Small intestine (tissue), 7 donors: ENCODE data around the gene FJX1. TPM values are rescaled to one million over a fixed set of nuclear protein-coding genes. Genes with fewer than 3 reads are reported as not detected.
"Not testable (repeated sequence)": the region's sequence is repeated elsewhere in the genome, so short reads cannot be mapped to it uniquely, and the experiment has no call there.

Source experiments
- DNase-seq, 2 donors: peaks; one replicate each; pipeline versions ENCODE4 v3.0.0 to v3.0.0-alpha.2; 2013
- FAIRE-seq: peaks from 2 replicates; lab custom pipeline; 2012; peaks lifted over from hg19 to GRCh38; lab: Jason Lieb, UNC
- H3K27ac ChIP-seq, 3 donors: one replicate each; pipeline ENCODE4 v1.5.1; 2013; ENCODE audit warnings: low read length in 2 of 3, mild to moderate bottlenecking in 2 of 3, control low read depth in 1 of 3, inconsistent platforms in 1 of 3, low read depth in 1 of 3, moderate library complexity in 1 of 3
- H3K27me3 ChIP-seq, 3 donors: one replicate each; pipeline ENCODE4 v1.6.1; 2013; ENCODE audit warnings: low read length in 3 of 3, inconsistent platforms in 1 of 3; ENCODE audit not compliant: control insufficient read depth in 3 of 3, insufficient read depth in 3 of 3
- H3K36me3 ChIP-seq, 3 donors: one replicate each; pipeline ENCODE4 v1.6.1; 2013; ENCODE audit warnings: low read length in 3 of 3, inconsistent platforms in 1 of 3, low read depth in 1 of 3, mild to moderate bottlenecking in 1 of 3, moderate library complexity in 1 of 3; ENCODE audit not compliant: control insufficient read depth in 3 of 3, insufficient read depth in 2 of 3
- H3K4me1 ChIP-seq, 3 donors: one replicate each; pipeline ENCODE4 v1.6.1; 2013; ENCODE audit warnings: low read length in 2 of 3, inconsistent platforms in 1 of 3, low read depth in 1 of 3, mild to moderate bottlenecking in 1 of 3, moderate library complexity in 1 of 3; ENCODE audit not compliant: control insufficient read depth in 3 of 3, insufficient read depth in 2 of 3
- H3K4me3 ChIP-seq, 3 donors: one replicate each; pipeline ENCODE4 v1.5.1; 2013; ENCODE audit warnings: low read length in 3 of 3, control low read depth in 1 of 3, inconsistent platforms in 1 of 3, low read depth in 1 of 3, mild to moderate bottlenecking in 1 of 3, moderate library complexity in 1 of 3
- H3K9me3 ChIP-seq, 2 donors: one replicate each; pipeline ENCODE4 v1.6.1; 2013; ENCODE audit warnings: low read depth in 1 of 2, low read length in 1 of 2; ENCODE audit not compliant: control insufficient read depth in 2 of 2, insufficient read depth in 1 of 2
- WGBS, 3 donors: extraction: QIAGEN DNeasy Blood & Tissue Kit; methylation state at CpG; one replicate each; pipeline ENCODE4 v1.1.7; 2013; 5-methylcytosine and 5-hydroxymethylcytosine counted together
- polyA plus RNA-seq, 4 donors: library from polyadenylated mRNA; stranded (reverse) in 3 of 4; unstranded in 1 of 4; fragments of 200-250 nt in 3 of 4; fragments of 120-200 nt in 1 of 4; gene quantifications; one replicate each; pipeline versions ENCODE4 v1.2.1 to v1.2.3, GENCODE V29; 2013
- donor health status: healthy with polysubstance abuse.
- donor health status: control.
- donor health status: control.
- donor health status: Bipolar disorder and iron deficiency.
- donor health status: healthy.

FJX1 gene
- polyA plus RNA-seq, 4 donors: 0.79 to 1.3 TPM; not detected in 2

- whole genome bisulfite sequencing, 3 donors: 85 to 87% (median 87%) methylated on average over 3 of the region's 3 CpGs
- Histone ChIP-seq H3K36me3 (no peaks in the 10 kb centered on the region), H3K4me1 (no peaks in the 10 kb centered on the region), H3K27me3 (peaks cover 0 to 15% (median 2%) of the 10 kb centered on the region in 3 donors), H3K4me3 (no peak overlapping the region), H3K27ac (no peak overlapping the region), H3K9me3 (no peaks in the 10 kb centered on the region)
- no peak for FAIRE-seq
- DNase-seq: no peak
Measured at GRCh38 chr11:35641964-35642363, 23.7 kb downstream of the FJX1 start.

- Histone ChIP-seq H3K36me3 (no peaks in the 10 kb centered on the region), H3K4me1 (no peaks in the 10 kb centered on the region), H3K4me3 (no peak overlapping the region), H3K9me3 (no peaks in the 10 kb centered on the region), H3K27me3 (peaks cover 0 to 7% (median 2%) of the 10 kb centered on the region in 3 donors), H3K27ac (no peak overlapping the region)
- 62 to 67% (median 66%) methylated on average over 8 of the region's 8 CpGs for WGBS, 3 donors
- DNase-seq (no peak), FAIRE-seq (no peak)
Measured at GRCh38 chr11:35647421-35648093, 29.3 kb downstream of the FJX1 start.

GRCh38 chr11:35650006-35650405 is 31.7 kb downstream of the FJX1 start:
- peaks cover 0 to 13% (median 0%) of the 10 kb centered on the region in 3 donors for H3K27me3 ChIP-seq
- no peak overlapping the region for H3K4me3 ChIP-seq
- WGBS, 3 donors: 62 to 68% (median 63%) methylated on average over 1 of the region's 1 CpG
- H3K27ac ChIP-seq: no peak overlapping the region
- H3K9me3 ChIP-seq: no peaks in the 10 kb centered on the region
- H3K36me3 ChIP-seq: no peaks in the 10 kb centered on the region
- FAIRE-seq (no peak), DNase-seq (no peak)
- no peaks in the 10 kb centered on the region for H3K4me1 ChIP-seq

- Histone ChIP-seq H3K27me3 (peaks cover 0 to 13% (median 0%) of the 10 kb centered on the region in 3 donors), H3K9me3 (no peaks in the 10 kb centered on the region), H3K4me1 (no peaks in the 10 kb centered on the region), H3K4me3 (no peak overlapping the region), H3K36me3 (no peaks in the 10 kb centered on the region), H3K27ac (no peak overlapping the region)
- 77 to 79% (median 78%) methylated on average over 4 of the region's 4 CpGs for WGBS, 3 donors
- FAIRE-seq (no peak), DNase-seq (no peak)
Measured at GRCh38 chr11:35650467-35650866, 32.2 kb downstream of the FJX1 start.

GRCh38 chr11:35651263-35651662 is 33.0 kb downstream of the FJX1 start:
- H3K4me1 ChIP-seq: no peaks in the 10 kb centered on the region

GRCh38 chr11:35652786-35653185 is 34.5 kb downstream of the FJX1 start:
- H3K27me3 ChIP-seq: peaks cover 0 to 23% (median 0%) of the 10 kb centered on the region in 3 donors
- FAIRE-seq, H3K9me3 ChIP-seq, H3K4me1 ChIP-seq, DNase-seq, H3K36me3 ChIP-seq, H3K27ac ChIP-seq, H3K4me3 ChIP-seq: not testable (repeated sequence)
- 85 to 93% (median 88%) methylated on average over 5 of the region's 5 CpGs for whole genome bisulfite sequencing, 3 donors

More at GRCh38 chr11:35651263-35651662, 33.0 kb downstream of the FJX1 start:
- Histone ChIP-seq H3K36me3 (no peaks in the 10 kb centered on the region), H3K27ac (no peak overlapping the region), H3K4me3 (no peak overlapping the region), H3K9me3 (no peaks in the 10 kb centered on the region), H3K27me3 (peaks cover 0 to 19% (median 0%) of the 10 kb centered on the region in 3 donors)
- DNase-seq (no peak), FAIRE-seq (no peak)
- 83 to 97% (median 91%) methylated on average over 3 of the region's 3 CpGs for WGBS, 3 donors

- Histone ChIP-seq H3K4me1 (no peaks in the 10 kb centered on the region), H3K4me3 (no peak overlapping the region), H3K36me3 (no peaks in the 10 kb centered on the region), H3K27me3 (peaks cover 0 to 23% (median 0%) of the 10 kb centered on the region in 3 donors), H3K9me3 (no peaks in the 10 kb centered on the region), H3K27ac (no peak overlapping the region)
- 61 to 66% (median 62%) methylated on average over 6 of the region's 6 CpGs for WGBS, 3 donors
- FAIRE-seq (no peak), DNase-seq (no peak)
Measured at GRCh38 chr11:35654711-35655110, 36.5 kb downstream of the FJX1 start.

- Histone ChIP-seq H3K27me3 (peaks cover 0 to 21% (median 0%) of the 10 kb centered on the region in 3 donors), H3K9me3 (no peaks in the 10 kb centered on the region), H3K4me3 (no peak overlapping the region), H3K36me3 (no peaks in the 10 kb centered on the region), H3K4me1 (no peaks in the 10 kb centered on the region), H3K27ac (no peak overlapping the region)
- DNase-seq (no peak), FAIRE-seq (no peak)
- WGBS, 3 donors: 51 to 79% (median 68%) methylated on average over 1 of the region's 1 CpG
Measured at GRCh38 chr11:35655254-35655653, 37.0 kb downstream of the FJX1 start.
